ENCODE measurements around the gene CSRNP3. TPM values are rescaled to one million over a fixed set of nuclear protein-coding genes. Genes with fewer than 3 reads are reported as not detected.

CSRNP3 gene
- total and polyA plus RNA-seq, 2 donors (not counting 3 experiments of a cell fraction or from before 2014, with no cell fraction given) = not detected

DNA sequence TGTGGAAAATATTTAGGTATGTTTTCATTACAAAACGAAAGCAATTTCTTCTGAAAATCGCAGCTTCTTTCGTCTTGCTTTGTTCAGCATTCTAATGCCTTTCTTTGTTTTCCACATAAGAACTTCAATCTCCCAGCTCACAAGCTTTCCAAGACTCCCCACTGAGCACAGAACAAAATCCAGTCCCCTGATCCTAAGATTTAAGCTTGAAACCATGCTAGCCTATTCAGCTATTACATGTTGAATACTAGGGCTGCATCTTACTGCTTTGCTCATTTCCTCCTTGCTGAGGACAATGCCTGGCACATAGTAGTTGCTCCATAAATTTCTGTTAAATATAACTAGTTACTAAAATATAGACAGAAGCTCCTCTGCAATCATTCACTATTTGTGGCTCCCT lies 163.9 kb downstream of the CSRNP3 start:
- Histone ChIP-seq H4K20me1 (replicated peaks; ENCODE audit: control insufficient read depth, extremely low read depth, insufficient read depth, low read length) (no peaks in the 10 kb centered on the region), H3K79me2 (ENCODE audit: control insufficient read depth, insufficient read depth, low read length) (no peaks in the 10 kb centered on the region), H3K27ac (ENCODE audit: insufficient read depth, low read depth, low read length) (no peak overlapping the region), H3K36me3 (ENCODE audit: control insufficient read depth in 2 of 2, extremely low read depth in 1 of 2, insufficient read depth in 2 of 2, low read length in 2 of 2) (no peaks in the 10 kb centered on the region), H3K9ac (replicated peaks; ENCODE audit: extremely low read depth, insufficient read depth, low read length) (no peak overlapping the region), H3K4me3 (replicated peaks in 1 of 3; ENCODE audit: insufficient read depth in 1 of 3, low read depth in 1 of 3, low read length in 3 of 3) (no peak overlapping the region), H3K4me1 (ENCODE audit: control insufficient read depth, extremely low read depth, insufficient read depth, low read length) (no peaks in the 10 kb centered on the region), H3K4me2 (ENCODE audit: insufficient read depth, low read length) (no peak overlapping the region), H3K9me1 (replicated peaks; ENCODE audit: control insufficient read depth, extremely low read depth, insufficient read depth, low read length) (no peaks in the 10 kb centered on the region), H3K9me3 (replicated peaks; ENCODE audit: control insufficient read depth, insufficient read depth, low read length) (no peaks in the 10 kb centered on the region), H2AFZ (ENCODE audit: low read depth, low read length) (no peak overlapping the region), H3K27me3 (ENCODE audit: control insufficient read depth in 2 of 2, insufficient read depth in 2 of 2, low read length in 2 of 2) (peaks cover 2 to 4% of the 10 kb centered on the region in 2 experiments)
- FAIRE-seq (no peak), DNase-seq (ENCODE audit: low read depth, low spot score) (no peak)
- ChIA-PET POLR2A (no interaction called here), CTCF (interaction anchor here (1.2 kb wide), 1 partner anchor 241 kb away, joined by 3 read pairs; no protein-coding TSS in a partner anchor)
- dilution Hi-C loops (cut with MboI; ENCODE audit: extremely low pct_ligation_motif_present, low sequenced_read_pairs) (no loop called here), intact Hi-C loops (cut with micrococcal nuclease) (no loop called here)
- no TSS peak for BruUV-seq (replicated peaks)
- TF ChIP-seq, protein P1, sequence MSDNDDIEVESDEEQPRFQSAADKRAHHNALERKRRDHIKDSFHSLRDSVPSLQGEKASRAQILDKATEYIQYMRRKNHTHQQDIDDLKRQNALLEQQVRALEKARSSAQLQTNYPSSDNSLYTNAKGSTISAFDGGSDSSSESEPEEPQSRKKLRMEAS (IDR thresholded peaks at IDR 0.05; ENCODE audit: insufficient read depth, insufficient read length) = no peak
- TF ChIP-seq POLR2AphosphoS5 (IDR thresholded peaks at IDR 0.05; ENCODE audit: insufficient read depth, low read depth, low read length) (no peak), GATA2 (IDR thresholded peaks at IDR 0.05; ENCODE audit: insufficient read depth, insufficient read length, low read depth, low read length) (no peak), FOS (IDR thresholded peaks at IDR 0.05; ENCODE audit: borderline replicate concordance, insufficient read depth, low read length) (no peak), MYC (IDR thresholded peaks at IDR 0.05; ENCODE audit: low read depth, low read length) (no peak), EZH2 (IDR thresholded peaks at IDR 0.05; ENCODE audit: borderline replicate concordance, low read depth, low read length, severe bottlenecking) (no peak), JUN (IDR thresholded peaks at IDR 0.05; ENCODE audit: borderline replicate concordance, insufficient read depth, insufficient read length, low read depth) (no peak), POLR2A (IDR thresholded peaks at IDR 0.05; ENCODE audit: low read depth, low read length) (no peak)
- TF ChIP-seq, protein P2, sequence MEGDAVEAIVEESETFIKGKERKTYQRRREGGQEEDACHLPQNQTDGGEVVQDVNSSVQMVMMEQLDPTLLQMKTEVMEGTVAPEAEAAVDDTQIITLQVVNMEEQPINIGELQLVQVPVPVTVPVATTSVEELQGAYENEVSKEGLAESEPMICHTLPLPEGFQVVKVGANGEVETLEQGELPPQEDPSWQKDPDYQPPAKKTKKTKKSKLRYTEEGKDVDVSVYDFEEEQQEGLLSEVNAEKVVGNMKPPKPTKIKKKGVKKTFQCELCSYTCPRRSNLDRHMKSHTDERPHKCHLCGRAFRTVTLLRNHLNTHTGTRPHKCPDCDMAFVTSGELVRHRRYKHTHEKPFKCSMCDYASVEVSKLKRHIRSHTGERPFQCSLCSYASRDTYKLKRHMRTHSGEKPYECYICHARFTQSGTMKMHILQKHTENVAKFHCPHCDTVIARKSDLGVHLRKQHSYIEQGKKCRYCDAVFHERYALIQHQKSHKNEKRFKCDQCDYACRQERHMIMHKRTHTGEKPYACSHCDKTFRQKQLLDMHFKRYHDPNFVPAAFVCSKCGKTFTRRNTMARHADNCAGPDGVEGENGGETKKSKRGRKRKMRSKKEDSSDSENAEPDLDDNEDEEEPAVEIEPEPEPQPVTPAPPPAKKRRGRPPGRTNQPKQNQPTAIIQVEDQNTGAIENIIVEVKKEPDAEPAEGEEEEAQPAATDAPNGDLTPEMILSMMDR (IDR thresholded peaks at IDR 0.05; ENCODE audit: extremely low read depth in 1 of 2, insufficient read depth in 1 of 2, low read depth in 1 of 2, low read length in 2 of 2) = no peak
